Measurements from ENCODE around the gene HIPK4.
"Not testable (repeated sequence)": the region's sequence is repeated elsewhere in the genome, so short reads cannot be mapped to it uniquely, and the experiment has no call there.

The HIPK4 gene, protein sequence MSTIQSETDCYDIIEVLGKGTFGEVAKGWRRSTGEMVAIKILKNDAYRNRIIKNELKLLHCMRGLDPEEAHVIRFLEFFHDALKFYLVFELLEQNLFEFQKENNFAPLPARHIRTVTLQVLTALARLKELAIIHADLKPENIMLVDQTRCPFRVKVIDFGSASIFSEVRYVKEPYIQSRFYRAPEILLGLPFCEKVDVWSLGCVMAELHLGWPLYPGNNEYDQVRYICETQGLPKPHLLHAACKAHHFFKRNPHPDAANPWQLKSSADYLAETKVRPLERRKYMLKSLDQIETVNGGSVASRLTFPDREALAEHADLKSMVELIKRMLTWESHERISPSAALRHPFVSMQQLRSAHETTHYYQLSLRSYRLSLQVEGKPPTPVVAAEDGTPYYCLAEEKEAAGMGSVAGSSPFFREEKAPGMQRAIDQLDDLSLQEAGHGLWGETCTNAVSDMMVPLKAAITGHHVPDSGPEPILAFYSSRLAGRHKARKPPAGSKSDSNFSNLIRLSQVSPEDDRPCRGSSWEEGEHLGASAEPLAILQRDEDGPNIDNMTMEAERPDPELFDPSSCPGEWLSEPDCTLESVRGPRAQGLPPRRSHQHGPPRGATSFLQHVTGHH

DNA sequence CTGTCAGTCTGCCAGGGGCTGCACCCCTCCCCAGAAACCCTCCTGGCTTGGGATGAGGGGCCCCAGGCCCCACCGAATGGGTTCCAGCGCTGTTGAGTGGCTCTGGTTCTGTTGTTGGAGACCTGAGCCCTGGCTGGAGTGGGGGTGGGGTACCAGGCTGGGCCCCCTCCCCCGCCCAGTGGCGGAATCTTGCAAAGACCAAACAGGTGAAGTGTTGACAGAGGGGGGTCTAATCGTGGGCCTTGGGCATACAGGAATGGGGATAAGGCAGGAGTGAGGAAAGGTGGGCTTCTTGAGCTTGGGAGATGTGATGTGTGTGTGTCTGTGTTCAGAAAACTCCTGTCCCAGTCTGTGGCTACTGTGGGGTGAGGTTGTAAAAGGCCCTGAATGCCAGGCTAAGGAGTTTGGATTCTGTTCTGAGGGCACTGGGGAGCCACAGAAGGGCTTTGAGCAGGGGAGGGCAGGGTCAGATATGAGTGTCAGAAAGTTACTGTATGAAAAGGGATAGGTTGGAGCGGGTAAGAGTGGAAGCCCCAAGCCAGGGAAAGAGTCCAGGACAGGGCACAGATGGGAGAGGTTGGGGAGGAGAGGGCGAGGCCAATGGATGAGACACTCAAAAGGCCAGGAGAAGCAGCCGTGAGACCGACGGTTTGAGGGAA is at the start of gene HIPK4:
TSS of gene HIPK4 (minus strand) at position 98 of the 659 bp plus-strand sequence. CDS start 279 bp downstream, outside the sequence.
- DNase-seq, result no peak

DNA sequence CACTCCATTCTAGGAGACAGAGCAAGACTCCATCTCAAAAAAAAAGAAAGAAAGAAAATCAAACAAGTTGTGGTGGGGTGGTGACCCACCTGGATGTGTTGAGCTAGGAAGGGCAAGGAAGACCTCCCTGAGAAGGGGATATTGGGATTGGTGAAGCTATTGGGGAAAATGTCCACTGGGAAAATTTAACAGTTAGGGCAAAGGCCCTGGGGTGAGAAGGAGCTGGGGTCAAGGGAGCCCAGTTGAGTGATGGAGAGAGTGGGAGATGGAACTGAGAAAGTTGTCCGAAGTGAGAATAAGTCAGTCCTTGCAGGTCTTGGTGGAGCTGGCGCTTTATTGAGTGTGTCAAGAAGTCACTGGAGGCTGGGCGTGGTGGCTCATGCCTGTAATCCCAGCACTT is 48.3 kb upstream of the HIPK4 start:
- DNase-seq, result no peak

DNA sequence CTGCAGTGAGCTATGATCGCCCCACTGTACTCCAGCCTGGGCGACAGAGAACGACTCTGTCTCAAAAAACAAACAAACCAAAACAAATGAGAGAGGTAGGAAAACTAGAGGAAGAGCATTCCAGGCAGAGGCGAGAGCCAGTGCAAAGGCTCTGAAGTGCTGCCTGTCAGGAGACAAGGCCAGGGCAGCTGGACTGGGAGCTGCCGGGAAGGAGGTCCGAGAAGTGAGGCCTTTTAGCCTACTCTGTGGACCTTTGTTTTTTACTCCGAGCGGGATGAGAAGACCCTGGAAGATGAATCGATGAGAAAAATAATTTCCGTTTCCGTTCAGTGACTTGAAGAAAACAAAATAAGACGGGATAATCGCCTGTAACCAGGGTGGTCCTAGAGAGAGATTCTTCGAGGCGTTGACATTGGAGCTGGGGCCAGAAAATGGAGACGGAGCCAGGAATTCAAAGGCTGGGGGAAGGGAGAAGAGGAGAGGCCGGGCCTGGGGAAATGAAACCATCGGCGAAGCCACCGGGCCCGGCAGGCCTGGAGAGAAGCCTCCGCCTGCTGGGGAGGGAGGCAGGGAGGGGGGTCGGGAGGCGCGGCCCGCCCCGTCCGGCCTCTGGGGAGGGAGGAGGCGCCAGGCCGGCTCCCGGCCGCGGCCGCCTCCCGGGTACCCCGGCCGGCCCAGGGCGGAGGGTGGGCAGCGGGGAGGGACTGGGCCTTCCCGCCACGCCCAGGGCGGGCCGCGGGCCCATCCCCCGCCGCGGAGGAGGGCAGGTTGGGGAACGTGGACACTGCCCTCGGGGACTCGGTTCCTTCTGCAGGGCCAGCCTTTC is 43.6 kb upstream of the HIPK4 start:
- peak; percentile 62 for DNase-seq

DNA sequence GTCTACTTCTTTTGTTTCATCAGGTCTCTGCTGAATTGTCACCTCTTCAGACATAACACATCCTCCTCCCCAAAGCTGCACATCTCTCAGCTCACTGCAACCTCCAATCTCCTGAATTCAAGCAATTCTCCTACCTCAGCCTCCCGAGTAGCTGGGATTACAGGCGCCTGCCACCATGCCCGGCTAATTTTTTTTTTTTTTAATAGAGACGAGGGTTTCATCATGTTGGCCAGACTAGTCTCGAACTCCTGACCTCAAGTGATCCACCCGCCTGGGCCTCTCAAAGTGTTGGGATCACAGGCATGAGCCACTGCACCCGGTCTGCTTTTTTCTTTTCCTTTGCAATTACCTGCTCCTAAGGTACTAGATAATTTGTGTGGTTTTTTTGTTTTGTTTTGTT is 42.8 kb upstream of the HIPK4 start:
- not testable (repeated sequence) for DNase-seq

DNA sequence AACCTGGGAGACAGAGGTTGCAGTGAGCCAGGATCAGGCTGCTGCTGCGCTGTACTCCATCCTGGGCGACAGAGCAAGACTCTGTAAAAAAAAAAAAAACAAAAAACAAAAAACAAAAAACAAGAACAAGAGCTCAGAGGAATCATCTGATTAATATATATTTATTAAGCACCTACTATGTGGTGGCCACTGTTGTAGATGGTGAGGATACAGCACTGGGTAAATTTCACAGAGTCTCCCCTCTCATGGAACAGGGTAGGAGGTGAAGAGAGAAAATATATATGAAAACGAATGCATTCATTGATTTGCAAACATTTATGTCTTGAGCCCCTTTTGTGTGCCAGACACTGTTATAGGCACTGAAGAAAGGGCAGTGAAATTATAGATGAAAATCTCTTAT is 41.7 kb upstream of the HIPK4 start:
- DNase-seq, result no peak

DNA sequence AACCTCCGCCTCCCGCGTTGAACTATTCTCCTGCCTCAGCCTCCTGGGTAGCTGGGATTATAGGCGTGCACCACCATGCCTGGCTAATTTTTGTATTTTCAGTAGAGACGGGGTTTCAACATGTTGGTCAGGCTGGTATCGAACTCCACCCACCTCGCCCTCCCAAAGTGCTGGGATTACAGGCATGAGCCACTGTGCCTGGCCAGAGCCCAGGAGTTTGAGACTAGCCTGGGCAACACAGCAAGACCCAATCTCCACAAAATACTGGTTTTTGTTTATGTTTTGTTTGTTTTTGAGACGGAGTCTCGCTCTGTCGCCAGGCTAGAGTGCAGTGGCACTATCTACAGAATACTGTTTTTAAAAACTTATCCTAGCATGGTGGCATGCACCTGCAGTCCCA is 40.3 kb upstream of the HIPK4 start:
- not testable (repeated sequence) for DNase-seq

DNA sequence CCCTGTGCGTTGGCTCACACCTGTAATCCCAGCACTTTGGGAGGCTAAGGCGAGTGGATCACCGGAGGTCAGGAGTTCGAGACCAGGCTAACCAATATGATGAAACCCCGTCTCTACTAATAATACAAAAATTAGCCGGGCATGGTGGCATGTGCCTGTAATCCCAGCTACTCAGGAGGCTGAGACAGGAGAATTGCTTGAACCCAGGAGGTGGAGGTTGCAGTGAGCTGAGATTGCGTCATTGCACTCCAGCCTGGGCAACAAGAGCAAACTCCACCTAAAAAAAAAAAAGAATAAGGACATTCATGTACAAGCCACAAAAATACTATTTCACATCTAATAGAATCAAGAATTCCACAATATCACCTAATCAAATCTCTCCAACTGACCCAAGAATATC is 38.2 kb upstream of the HIPK4 start:
- not testable (repeated sequence) for DNase-seq

DNA sequence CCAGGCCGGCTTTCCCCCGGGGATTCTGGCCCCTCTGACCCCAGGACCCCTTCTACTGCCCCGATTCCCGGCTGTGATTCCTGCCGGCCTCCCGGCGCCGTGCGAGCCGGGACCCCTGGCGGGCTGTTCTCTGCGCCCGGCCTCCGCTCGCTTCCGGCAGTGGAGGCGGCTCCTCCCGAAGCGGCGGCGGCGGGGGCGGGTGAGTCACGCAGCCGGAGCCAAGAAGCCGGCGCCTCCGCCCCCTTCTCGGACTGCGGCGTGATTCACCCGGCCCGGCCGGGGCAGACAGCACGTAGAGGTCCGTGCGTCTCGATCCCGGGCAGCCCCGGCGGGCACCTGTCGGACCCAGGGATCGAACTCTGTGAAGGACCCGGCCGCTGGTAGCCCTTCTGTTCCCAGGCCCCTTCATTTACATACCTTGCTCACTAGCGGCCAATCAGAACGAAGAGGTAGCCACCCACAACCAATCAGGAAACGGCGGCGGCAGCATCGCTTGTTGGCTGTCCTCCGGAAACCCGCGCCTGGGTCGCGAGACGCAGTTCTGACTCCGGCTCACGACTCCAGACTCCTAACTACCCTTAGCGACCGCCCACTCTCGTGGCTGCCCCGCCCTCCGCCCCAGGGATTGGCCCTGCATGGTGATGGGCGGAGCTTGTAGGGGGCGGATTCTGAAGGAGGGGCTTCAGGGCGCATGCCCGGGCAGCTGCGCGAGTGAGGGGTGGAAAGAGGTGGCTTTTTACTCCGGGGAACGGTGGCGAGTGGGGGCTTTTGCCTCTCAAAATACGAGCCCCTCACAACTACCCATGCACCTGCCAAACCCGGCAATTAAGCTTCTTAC is 35.7 kb upstream of the HIPK4 start, which contains the start of gene SERTAD1:
TSS of gene SERTAD1 (minus strand) at position 543 of the 838 bp plus-strand sequence. CDS start 2,446 bp downstream, outside the sequence.
- peak; percentile 98 for DNase-seq

DNA sequence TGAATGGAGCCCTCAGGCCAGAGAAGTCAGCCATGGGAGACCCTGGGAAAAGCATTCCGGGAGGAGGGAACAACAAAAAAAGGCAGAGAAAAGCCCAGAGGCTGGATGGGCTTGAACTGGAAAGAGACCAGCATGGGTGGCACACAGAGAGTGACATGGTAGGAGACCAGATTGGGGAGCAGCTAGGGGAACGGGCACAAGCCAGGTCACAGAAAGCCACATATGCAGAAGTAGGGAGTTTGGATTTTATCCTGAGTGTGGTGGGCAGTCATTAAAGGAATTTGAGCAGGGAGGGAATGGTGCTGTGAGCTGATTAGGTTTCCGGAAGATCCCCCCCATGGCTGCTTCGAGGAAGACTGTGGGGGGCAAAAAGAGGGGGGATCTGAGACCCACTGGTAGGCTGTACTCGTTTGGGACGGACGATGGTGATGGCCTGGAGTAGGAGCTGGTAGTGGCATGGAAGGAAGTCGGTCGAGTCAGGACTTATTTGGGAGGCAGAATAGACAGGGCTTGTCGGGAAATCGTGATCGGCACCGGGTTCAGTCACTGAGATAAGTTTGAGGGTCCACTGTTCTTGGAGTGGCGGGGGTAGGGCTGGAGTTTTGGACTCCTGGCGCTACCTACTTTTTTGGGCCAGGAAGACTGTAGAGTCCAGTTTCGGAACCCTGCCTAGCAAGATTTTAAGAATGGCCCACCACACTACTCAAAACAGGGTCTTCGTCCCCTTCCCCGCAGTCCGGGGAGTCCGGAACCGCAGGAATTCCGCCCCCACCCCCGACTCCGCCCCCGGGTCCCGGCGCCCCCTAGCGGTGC is 34.9 kb upstream of the HIPK4 start:
- no peak for DNase-seq

DNA sequence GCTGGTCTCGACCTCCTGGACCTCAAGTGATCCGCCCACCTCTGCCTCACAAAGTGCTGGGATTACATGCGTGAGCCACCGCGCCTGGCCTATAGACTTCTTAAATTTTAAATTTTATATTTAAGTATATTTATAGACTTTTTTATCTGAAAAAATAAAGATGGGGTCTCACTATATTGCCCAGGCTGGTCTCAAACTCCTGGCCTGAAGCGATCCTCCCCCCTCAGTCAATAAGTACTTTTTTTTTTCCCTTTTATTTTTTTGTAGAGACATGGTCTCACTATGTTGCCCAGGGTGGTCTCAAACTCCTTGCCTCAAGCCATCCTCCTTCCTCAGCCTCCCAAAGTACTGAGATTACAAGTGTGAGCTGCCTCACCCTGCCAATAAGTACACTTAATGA is 34.0 kb upstream of the HIPK4 start:
- no peak for DNase-seq

DNA sequence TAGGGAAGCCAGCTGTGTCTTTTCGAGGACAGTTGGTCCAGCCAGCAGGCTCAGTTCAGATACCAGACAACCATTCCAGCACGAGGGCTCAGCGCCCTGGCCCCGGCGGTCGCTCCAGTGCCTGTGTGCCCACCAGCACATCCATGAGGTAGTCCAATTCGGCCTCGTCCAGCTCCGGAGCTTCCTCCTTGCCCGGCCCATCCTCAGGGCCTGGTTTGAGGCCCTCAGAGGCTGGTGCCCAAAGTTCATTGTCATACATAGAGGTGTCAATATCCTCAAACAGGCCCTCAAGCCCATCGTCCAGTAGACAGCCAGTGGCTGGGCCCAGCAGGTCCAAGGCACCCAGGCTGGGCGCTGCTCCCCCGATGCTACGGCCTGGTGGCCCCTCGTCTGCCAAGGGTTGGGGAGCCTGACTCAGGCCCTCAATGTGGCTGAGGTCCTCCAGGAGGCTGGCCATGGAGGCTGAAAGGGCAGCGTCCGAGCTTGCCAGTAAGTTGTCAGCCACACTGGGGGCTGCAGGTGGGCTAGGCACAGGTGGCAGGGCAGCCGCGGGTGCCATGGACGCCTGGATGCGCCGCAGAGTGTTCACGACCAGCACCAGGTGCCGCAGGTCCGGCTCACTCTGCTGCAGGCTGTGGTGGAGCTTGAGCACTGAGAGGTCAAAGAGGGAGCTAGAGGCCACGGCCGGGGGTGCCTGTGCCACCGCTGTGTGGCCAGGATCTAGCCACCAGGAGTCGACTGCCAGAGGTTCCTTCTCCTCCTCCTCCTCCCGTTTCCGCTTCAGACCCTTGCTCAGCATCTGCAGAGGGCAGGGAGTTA is 33.0 kb upstream of the HIPK4 start:
- no peak for DNase-seq

DNA sequence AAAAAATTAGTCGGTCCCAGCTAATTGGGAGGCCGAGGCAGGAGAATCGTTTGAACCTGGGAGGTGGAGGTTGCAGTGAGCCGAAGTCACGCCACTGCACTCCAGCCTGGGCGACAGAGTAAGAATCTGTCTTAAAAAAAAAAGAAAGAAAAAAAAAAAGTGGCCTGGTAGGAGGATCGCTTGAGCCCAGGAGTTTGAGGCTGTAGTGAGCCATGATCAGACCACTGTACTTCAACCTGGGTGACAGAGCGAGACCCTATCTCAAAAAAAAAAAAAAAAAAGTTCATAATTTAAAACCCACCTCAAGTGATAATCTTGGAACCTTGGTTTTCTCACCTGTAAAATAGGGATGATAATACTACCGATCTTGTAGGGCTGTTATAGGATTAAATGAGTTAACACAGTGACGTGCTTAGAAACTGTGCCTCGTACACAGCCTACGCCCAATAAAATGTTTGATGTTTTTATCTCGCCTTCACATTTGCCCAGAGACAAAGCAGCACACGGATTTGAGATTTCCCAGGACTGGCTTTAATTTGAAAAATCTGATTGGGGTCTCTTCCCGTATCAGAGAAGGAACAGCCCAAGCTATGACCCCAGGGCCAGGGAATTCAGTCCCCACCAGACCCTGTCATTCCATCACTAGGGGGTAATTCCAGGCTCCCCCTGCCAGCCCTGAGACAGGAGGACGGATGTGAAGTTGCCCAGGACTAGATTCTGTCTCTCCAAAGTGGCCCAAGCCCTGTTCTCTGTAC is 32.2 kb upstream of the HIPK4 start:
- DNase-seq, result no peak

DNA sequence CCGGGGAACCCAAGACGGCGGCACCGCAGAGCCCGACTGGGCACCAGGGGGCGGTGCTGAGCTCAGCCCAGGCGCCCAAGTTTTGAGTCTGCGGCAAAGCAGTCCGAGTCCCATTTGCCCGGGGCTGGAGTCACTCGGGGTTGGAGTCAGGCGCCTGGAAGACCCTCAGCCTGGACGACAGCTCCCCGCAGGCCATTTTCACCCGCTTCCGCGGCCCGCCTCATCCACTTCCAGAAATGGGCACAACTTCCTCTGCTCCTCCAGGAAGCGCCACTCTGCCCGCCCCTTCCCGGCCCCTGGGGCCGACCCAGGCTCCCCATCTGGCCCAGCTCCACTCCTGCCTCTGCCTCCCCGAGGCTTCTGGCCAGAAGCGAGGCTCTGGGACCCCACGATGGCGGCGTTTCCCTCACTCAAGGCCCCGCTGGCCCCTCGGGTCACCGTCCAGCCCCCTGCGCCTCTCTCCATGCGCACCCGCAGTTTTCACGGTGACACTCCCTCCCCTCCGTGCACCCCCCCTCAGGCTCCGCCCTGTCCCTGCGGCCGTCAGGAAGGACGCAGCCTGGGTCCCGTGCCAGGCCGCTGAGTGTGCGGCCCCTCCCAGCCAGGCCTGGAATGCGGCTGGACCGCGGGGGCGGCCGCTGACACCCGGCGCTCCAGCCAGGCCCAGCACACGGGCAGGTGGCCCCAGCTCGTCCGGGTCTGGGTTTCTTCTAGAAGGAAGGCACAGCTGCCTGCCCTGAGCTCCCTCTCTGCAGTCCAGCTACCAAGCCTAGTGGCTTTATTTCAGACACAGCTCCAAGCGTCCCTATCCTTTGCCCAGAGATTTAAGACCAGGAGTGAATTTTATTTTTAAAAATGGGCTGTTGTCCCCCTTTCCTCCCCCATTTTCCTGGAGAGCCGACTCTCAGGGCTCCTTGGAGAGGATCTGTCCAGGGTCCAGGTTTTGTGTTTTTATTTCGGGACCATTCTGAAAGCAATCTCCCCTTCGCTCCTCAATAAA is 31.1 kb upstream of the HIPK4 start:
- DNase-seq, result peak; percentile 58

DNA sequence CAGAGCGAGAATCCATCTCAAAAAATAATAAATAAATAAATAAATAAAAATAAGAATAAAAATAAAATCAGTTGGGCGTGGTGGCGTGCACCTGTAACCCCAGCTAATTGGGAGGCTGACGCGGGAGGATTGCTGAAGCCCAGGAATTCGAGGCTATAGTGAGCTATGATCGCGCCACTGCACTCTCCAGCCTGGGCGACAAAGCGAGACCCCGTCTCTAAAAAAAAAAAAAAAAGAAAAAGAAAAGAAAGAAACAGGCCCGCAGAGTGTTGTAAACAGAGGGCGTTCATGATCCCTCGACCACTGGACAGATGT is 30.4 kb upstream of the HIPK4 start:
- no peak for DNase-seq

DNA sequence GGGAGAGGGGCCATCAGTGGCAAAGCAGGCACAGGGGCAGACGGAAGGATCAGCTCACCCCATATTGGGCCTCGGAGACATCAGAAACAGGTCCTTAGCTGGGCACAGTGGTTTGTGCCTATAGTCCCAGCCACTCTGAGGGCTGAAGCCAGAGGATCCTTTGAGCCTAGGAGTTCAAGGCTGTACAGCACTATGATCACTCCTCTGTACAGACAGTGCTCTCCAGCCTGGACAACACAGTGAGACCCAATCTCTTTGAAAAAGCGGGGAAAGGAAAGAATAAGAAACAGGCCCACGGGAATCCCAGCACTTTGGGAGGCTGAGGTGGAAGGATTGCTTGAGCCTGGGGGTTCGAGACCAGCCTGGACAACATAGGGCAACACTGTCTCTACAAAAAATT is 29.8 kb upstream of the HIPK4 start:
- DNase-seq, result no peak

DNA sequence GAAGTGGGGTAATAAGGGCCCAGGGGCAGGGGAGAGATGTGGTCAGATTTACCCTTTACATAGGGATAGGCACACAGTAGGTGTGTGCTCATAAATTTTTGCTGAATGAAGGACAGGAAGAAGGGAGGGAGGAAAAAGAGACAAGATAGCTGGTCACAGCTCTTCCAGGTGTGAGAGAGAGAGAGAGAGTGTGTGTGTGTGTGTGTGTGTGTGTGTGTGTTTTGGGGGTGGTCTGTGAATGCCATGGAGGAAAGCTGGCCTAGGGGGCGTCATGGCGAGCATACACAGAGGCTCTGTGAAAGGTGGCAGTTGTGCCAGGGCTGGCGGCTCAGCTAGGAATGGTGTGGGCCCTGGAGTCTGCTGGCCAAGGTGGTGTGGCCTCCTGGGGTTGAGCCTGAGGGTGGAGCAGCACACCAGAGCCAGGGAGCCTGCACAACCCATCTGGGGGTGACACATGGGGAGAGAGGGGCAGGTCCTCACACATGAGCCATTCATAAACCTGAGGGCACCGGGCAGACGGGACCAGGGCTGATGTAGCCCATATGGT is 29.2 kb upstream of the HIPK4 start:
- no peak for DNase-seq

DNA sequence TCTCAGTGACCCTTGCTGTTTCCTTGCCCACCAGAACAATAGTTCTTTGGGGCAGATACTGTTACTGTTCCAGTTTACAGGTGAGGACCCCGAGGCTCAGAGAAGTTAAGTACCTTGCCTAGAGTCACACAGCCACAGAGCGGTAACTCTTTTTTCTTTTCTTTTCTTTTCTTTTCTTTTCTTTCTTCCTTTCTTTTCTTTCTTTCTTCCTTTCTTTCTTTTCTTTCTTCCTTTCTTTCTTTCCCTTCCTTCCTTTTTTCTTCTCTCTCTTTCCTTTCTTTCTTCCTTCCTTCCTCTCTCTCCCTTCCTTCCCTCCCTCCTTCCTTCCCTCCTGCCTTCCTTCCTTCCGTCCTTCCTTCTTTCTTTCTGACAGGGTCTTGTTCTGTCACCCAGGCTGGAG is 28.1 kb upstream of the HIPK4 start:
- DNase-seq, result no peak

DNA sequence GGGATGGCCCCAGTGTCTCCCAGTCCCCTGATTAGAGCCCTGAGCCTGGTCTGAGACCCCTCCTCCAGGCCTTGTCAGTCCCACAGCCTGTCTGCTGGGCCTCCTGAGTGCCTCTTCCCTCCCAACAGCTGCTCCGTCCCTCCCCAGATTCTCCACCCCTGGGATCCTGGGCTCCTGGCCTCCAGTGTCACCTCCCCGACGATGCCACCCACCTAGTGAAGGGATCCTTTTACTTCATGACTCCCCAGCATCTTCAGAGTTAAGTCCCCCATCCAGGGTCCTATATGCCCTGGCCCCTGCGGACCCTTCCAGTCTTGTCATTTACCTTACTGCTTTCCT is 27.6 kb upstream of the HIPK4 start:
- no peak for DNase-seq

All from NCI-H2029 treated with DMSO at 0.1 percent for 48 hours (cell line).